ENCODE data around the gene NCCRP1. TPM values are rescaled to one million over a fixed set of nuclear protein-coding genes. Genes with fewer than 3 reads are reported as not detected.
A peak's percentile ranks its signal among the peaks of the same experiment; 100 is the strongest.

The NCCRP1 gene
- total RNA-seq, 1 experiment from 2014 or later, result 0.46 TPM

GRCh38 chr19:39160523-39160861 is 36.3 kb upstream of the NCCRP1 start:
- ATAC-seq, result peak; percentile 43
- Histone ChIP-seq H3K9me3 (ENCODE audit: control insufficient read depth, insufficient read depth, low read depth, low read length) (no peaks in the 10 kb centered on the region), H3K27me3 (ENCODE audit: control insufficient read depth, insufficient read depth, low read length) (no peaks in the 10 kb centered on the region), H3K27ac (ENCODE audit: low read length) (no peak overlapping the region), H3K4me1 (ENCODE audit: control insufficient read depth, insufficient read depth, low read length) (peaks cover 48% of the 10 kb centered on the region), H3K4me3 (ENCODE audit: low read depth in 2 of 2, low read length in 2 of 2) (no peak overlapping the region), H3K36me3 (ENCODE audit: control insufficient read depth, insufficient read depth, low read length) (no peaks in the 10 kb centered on the region)
- DNase-seq (ENCODE audit: low read depth, low spot score), result no peak
- POLR2A ChIA-PET, result no interaction called here
- intact Hi-C loops (cut with micrococcal nuclease; ENCODE audit: unreplicated experiment) (no loop called here), in situ Hi-C loops (cut with HindIII; ENCODE audit: low pct_unique_long_range_greater_than_20kb, low sequenced_read_pairs) (no loop called here)
- CTCF ChIA-PET, result no interaction called here
- no TSS peak for BruUV-seq (replicated peaks)
- TF ChIP-seq SIN3A (IDR thresholded peaks at IDR 0.05; ENCODE audit: borderline replicate concordance, insufficient read depth, low read depth, low read length), result no peak
- no peak for TF ChIP-seq POLR2AphosphoS5 (IDR thresholded peaks at IDR 0.05; ENCODE audit: low read depth, low read length)
- TF ChIP-seq REST (IDR thresholded peaks at IDR 0.05; ENCODE audit: insufficient read depth in 1 of 2, low read depth in 2 of 2, low read length in 1 of 2), result no peak
- no peak for TF ChIP-seq CTCF (IDR thresholded peaks at IDR 0.05)
- TF ChIP-seq TCF7L2 (IDR thresholded peaks at IDR 0.05; ENCODE audit: low read depth, low read length), result no peak

- POLR2A ChIA-PET, result no interaction called here
Measured at GRCh38 chr19:39160889-39161672, 35.7 kb upstream of the NCCRP1 start.

More at GRCh38 chr19:39160889-39161672, 35.7 kb upstream of the NCCRP1 start:
- intact Hi-C loops (cut with micrococcal nuclease; ENCODE audit: unreplicated experiment) (no loop called here), in situ Hi-C loops (cut with HindIII; ENCODE audit: low pct_unique_long_range_greater_than_20kb, low sequenced_read_pairs) (no loop called here)
- no peaks in the 10 kb centered on the region for H3K36me3 ChIP-seq (ENCODE audit: control insufficient read depth, insufficient read depth, low read length)
- CTCF ChIA-PET, result no interaction called here
- H3K27me3 ChIP-seq (ENCODE audit: control insufficient read depth, insufficient read depth, low read length), result no peaks in the 10 kb centered on the region
- H3K27ac ChIP-seq (ENCODE audit: low read length), result peak overlapping the region; percentile 7; the same call in 1 of the 2 replicates
- no TSS peak for BruUV-seq (replicated peaks)
- H3K4me3 ChIP-seq (ENCODE audit: low read depth in 2 of 2, low read length in 2 of 2), result no peak overlapping the region
- H3K4me1 ChIP-seq (ENCODE audit: control insufficient read depth, insufficient read depth, low read length), result peaks cover 48% of the 10 kb centered on the region
- TF ChIP-seq REST (IDR thresholded peaks at IDR 0.05; ENCODE audit: insufficient read depth in 1 of 2, low read depth in 2 of 2, low read length in 1 of 2), result no peak
- TF ChIP-seq TCF7L2 (IDR thresholded peaks at IDR 0.05; ENCODE audit: low read depth, low read length), result no peak
- TF ChIP-seq SIN3A (IDR thresholded peaks at IDR 0.05; ENCODE audit: borderline replicate concordance, insufficient read depth, low read depth, low read length), result no peak
- TF ChIP-seq POLR2AphosphoS5 (IDR thresholded peaks at IDR 0.05; ENCODE audit: low read depth, low read length), result no peak
- no peak for TF ChIP-seq CTCF (IDR thresholded peaks at IDR 0.05)
- no peaks in the 10 kb centered on the region for H3K9me3 ChIP-seq (ENCODE audit: control insufficient read depth, insufficient read depth, low read depth, low read length)
- ATAC-seq (peak; percentile 16), DNase-seq (ENCODE audit: low read depth, low spot score) (no peak)

Measured in Panc1 (cell line).